Duodenal mucosa (tissue), 2 donors: ENCODE data around the gene MCRS1.

Source experiments
- H3K27ac ChIP-seq: one replicate; pipeline ENCODE4 v1.7.0; 2013; ENCODE audit warnings: low read depth, low read length
- H3K27me3 ChIP-seq, 2 donors: one replicate each; pipeline ENCODE4 v1.7.0; 2013; ENCODE audit warnings: low read length in 2 of 2, control low read depth in 1 of 2; ENCODE audit not compliant: insufficient read depth in 2 of 2, control insufficient read depth in 1 of 2
- H3K36me3 ChIP-seq, 2 donors: one replicate each; pipeline ENCODE4 v1.7.0; 2013; ENCODE audit warnings: low read length in 2 of 2, control low read depth in 1 of 2; ENCODE audit not compliant: insufficient read depth in 2 of 2, control insufficient read depth in 1 of 2
- H3K4me1 ChIP-seq, 2 donors: one replicate each; pipeline ENCODE4 v1.7.0; 2013; ENCODE audit warnings: low read length in 2 of 2, control low read depth in 1 of 2; ENCODE audit not compliant: insufficient read depth in 2 of 2, control insufficient read depth in 1 of 2
- H3K4me3 ChIP-seq, 2 donors: one replicate each; pipeline ENCODE4 v1.7.0; 2013; ENCODE audit warnings: low read length in 2 of 2, low read depth in 1 of 2
- H3K9ac ChIP-seq, 2 donors: one replicate each; pipeline ENCODE4 v1.7.0; 2013; ENCODE audit warnings: low read length in 2 of 2, low read depth in 1 of 2
- H3K9me3 ChIP-seq, 2 donors: one replicate each; pipeline ENCODE4 v1.7.0; 2013; ENCODE audit warnings: low read length in 2 of 2, control low read depth in 1 of 2; ENCODE audit not compliant: control insufficient read depth in 1 of 2

Gene MCRS1

GRCh38 chr12:49603721-49604120, 35.8 kb upstream of the MCRS1 start:
- Histone ChIP-seq H3K36me3 (no peaks in the 10 kb centered on the region), H3K4me1 (no peaks in the 10 kb centered on the region), H3K9me3 (no peaks in the 10 kb centered on the region), H3K27me3 (no peaks in the 10 kb centered on the region), H3K9ac (no peak overlapping the region), H3K4me3 (no peak overlapping the region), H3K27ac (no peak overlapping the region)

GRCh38 chr12:49599961-49600360, 32.0 kb upstream of the MCRS1 start:
- H3K36me3 ChIP-seq = no peaks in the 10 kb centered on the region
- H3K27me3 ChIP-seq = no peaks in the 10 kb centered on the region
- no peak overlapping the region for H3K27ac ChIP-seq
- no peaks in the 10 kb centered on the region for H3K4me1 ChIP-seq
- H3K4me3 ChIP-seq = no peak overlapping the region
- no peak overlapping the region for H3K9ac ChIP-seq
- no peaks in the 10 kb centered on the region for H3K9me3 ChIP-seq

- H3K4me1 ChIP-seq = no peaks in the 10 kb centered on the region
- no peak overlapping the region for H3K9ac ChIP-seq
- H3K36me3 ChIP-seq = no peaks in the 10 kb centered on the region
- H3K27ac ChIP-seq = no peak overlapping the region
- no peak overlapping the region for H3K4me3 ChIP-seq
- H3K9me3 ChIP-seq = no peaks in the 10 kb centered on the region
- no peaks in the 10 kb centered on the region for H3K27me3 ChIP-seq
These were observed 30.6 kb upstream of the MCRS1 start for GRCh38 chr12:49598527-49598926.

GRCh38 chr12:49588721-49589516, 21.0 kb upstream of the MCRS1 start:
- Histone ChIP-seq H3K36me3 (no peaks in the 10 kb centered on the region), H3K4me3 (no peak overlapping the region), H3K9me3 (no peaks in the 10 kb centered on the region), H3K4me1 (peaks cover 0 to 3% of the 10 kb centered on the region in 2 donors), H3K9ac (no peak overlapping the region), H3K27me3 (no peaks in the 10 kb centered on the region), H3K27ac (no peak overlapping the region)

- Histone ChIP-seq H3K27ac (no peak overlapping the region), H3K9me3 (no peaks in the 10 kb centered on the region), H3K4me1 (peaks cover 0 to 3% of the 10 kb centered on the region in 2 donors), H3K9ac (no peak overlapping the region), H3K4me3 (no peak overlapping the region), H3K36me3 (peaks cover 0 to 4% of the 10 kb centered on the region in 2 donors), H3K27me3 (no peaks in the 10 kb centered on the region)
These were observed 20.3 kb upstream of the MCRS1 start for GRCh38 chr12:49588281-49588680.

GRCh38 chr12:49587174-49587908, 19.4 kb upstream of the MCRS1 start:
- H3K9ac ChIP-seq = no peak overlapping the region
- H3K4me1 ChIP-seq = peaks cover 0 to 3% of the 10 kb centered on the region in 2 donors
- no peak overlapping the region for H3K4me3 ChIP-seq
- peaks cover 0 to 8% of the 10 kb centered on the region in 2 donors for H3K36me3 ChIP-seq
- H3K27me3 ChIP-seq = no peaks in the 10 kb centered on the region
- no peak overlapping the region for H3K27ac ChIP-seq
- no peaks in the 10 kb centered on the region for H3K9me3 ChIP-seq

- Histone ChIP-seq H3K4me1 (peaks cover 0 to 3% of the 10 kb centered on the region in 2 donors), H3K27me3 (no peaks in the 10 kb centered on the region)
These were observed 17.8 kb upstream of the MCRS1 start for GRCh38 chr12:49585477-49586459.

GRCh38 chr12:49584591-49584990, 16.6 kb upstream of the MCRS1 start:
- Histone ChIP-seq H3K36me3 (peaks cover 0 to 10% of the 10 kb centered on the region in 2 donors), H3K4me1 (peaks cover 0 to 5% of the 10 kb centered on the region in 2 donors), H3K27ac (no peak overlapping the region), H3K9ac (no peak overlapping the region), H3K4me3 (no peak overlapping the region), H3K9me3 (no peaks in the 10 kb centered on the region), H3K27me3 (no peaks in the 10 kb centered on the region)

More at GRCh38 chr12:49585477-49586459, 17.8 kb upstream of the MCRS1 start:
- peaks cover 0 to 10% of the 10 kb centered on the region in 2 donors for H3K36me3 ChIP-seq
- H3K27ac ChIP-seq = no peak overlapping the region
- H3K9me3 ChIP-seq = no peaks in the 10 kb centered on the region
- no peak overlapping the region for H3K9ac ChIP-seq
- H3K4me3 ChIP-seq = no peak overlapping the region

- H3K27ac ChIP-seq = no peak overlapping the region
- H3K9me3 ChIP-seq = no peaks in the 10 kb centered on the region
- H3K4me1 ChIP-seq = peaks cover 0 to 5% of the 10 kb centered on the region in 2 donors
- no peak overlapping the region for H3K4me3 ChIP-seq
- no peaks in the 10 kb centered on the region for H3K27me3 ChIP-seq
- peaks cover 0 to 10% of the 10 kb centered on the region in 2 donors for H3K36me3 ChIP-seq
- H3K9ac ChIP-seq = no peak overlapping the region
These were observed 15.6 kb upstream of the MCRS1 start for GRCh38 chr12:49583366-49584094.
